SU-DHL-6 (cell line): ENCODE results near the gene PHLDB1.

Experiments used
- CTCF ChIP-seq: fragments of 200-600 bp; sonication (generic); IDR thresholded peaks from one replicate; pipeline ENCODE4 v1.5.1; 2017; ENCODE audit warnings: antibody characterized with exemption, mild to moderate bottlenecking, low read length, moderate library complexity; ENCODE audit not compliant: insufficient read depth, poor library complexity, severe bottlenecking
- EZH2phosphoT487 ChIP-seq: fragments of 200-600 bp; sonication (generic), shearing (Covaris generic); conservative IDR thresholded peaks from 2 replicates; pipeline ENCODE4 v1.6.1; 2018; ENCODE audit warnings: mild to moderate bottlenecking, antibody characterized with exemption, low read length, moderate library complexity, mixed read lengths

DNA sequence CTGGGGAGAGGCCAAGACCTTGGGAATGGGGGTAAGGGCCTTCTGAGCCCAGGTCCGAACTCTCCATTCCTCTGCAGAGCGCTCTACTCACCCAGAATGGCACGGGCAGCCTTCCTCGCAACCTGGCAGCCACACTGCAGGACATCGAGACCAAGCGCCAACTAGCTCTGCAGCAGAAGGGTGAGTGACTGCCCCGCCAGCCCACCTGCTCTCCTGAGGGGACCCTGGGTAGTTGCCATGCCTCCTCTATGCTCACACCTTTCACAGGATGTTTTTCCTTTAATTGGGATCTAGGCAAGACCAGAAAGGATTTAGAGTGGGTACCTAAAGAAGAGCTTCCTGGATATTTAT lies 36.6 kb downstream of the PHLDB1 start:
- TF ChIP-seq CTCF (no peak), EZH2phosphoT487 (no peak)
